Stimulated activated CD4-positive, alpha-beta T cell treated with anti-CD3 and anti-CD28 coated beads, Interleukin-15, amount 100 ng/mL, for 48 hours (primary cell): Measurements from ENCODE around the gene AHI1.

Experiments used
- DNase-seq, 2 donors: peaks; one replicate each; pipeline ENCODE4 v3.0.0-alpha.2; 2020; ENCODE audit warnings: low read depth in 2 of 2

The AHI1 gene

DNA sequence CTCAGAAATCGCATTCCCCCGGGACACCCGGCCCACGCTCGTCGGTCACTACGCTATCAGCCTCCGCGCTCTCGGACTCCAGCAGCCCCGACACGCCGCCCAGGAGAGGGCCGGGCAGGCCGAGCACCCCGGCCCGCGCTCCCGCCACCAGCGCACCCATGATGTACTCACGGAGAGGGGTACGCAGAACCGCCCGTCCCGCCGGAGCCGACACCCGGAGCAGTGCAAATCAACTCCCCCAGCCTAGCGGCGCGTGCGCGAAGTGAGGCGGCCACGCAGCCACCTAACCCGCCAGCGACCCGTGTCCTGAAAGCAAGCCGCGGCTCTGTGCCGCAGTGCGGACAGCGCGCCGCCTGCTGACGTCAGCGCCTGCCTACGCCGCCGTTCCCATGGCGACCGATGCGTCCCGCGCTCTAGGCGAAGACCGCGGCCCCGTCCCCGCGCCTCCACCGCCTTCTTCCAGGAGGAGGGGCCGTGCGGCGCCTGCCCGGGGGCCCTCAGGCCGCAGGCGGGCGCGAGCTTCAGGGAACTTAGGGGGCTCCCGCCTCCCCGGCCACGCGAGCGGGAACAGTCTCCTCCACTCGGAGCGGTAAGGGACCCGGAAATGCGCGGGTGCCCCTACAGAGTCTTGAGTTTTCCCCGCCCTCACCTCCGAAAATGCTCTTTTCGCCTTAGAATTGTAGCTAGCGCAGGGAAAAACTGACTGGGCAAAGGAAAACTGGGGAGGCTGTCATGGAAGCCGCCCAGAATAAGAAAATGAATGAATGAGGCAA, at the start of gene AHI1:
AHI1 (minus strand) TSS at position 329 of the 773 bp plus-strand sequence. CDS start 5,503 bp downstream, outside the sequence.
- DNase-seq: peak; percentile 84 to 89

DNA sequence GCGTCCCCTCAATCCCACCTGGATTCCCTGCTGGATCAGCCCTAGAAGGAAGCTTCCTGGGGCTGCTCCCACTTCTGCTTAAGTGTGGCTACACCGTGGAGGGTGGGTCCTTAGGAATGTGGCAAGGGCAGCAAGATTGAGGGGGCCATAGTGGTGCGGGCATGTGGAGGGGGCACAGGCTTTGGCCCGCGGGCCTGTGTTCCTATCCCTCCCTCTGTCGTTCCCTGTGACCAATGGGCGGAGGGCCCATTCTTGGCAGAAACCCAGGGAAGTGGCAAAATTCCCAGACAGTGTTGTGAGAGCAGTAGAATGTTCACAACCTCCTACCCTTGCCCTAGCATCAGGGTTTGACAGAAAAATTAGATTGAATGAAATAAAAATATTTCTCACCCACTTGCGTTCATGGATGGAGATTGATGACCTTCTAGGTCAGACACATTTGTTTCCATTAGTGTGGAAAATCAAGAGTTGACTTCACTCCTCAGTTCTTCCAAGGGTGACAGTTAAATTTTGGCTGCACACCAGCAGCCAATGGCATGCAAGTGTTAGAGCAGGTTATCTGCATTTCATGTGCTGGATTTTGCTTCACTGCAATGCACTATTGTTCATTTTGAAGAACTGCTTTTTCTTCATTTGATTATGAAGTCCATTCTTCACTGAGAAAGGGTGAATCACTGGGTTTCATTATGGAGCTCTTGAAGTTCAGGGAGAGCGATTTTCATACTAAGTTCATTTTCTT, 49.3 kb upstream of the AHI1 start:
- DNase-seq: no peak

DNA sequence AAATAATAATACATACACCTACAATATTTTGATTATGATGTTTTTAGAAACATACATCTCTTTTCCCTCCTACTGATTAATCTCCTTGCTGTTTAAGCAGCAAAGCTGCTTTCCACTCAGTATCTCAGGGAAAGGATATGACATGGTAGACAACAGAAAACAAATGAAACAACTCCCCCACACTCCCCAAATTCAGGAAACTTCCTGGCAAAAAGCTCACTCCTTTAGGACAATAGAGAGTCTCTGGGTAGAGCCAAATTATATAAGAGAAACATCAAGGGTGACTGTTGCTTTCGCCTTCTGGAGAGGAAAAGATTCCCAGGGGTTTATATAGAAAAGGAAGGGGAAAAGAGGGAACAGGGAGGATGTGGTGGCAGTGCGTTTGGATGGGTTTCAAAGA, 48.7 kb upstream of the AHI1 start:
- DNase-seq: no peak

DNA sequence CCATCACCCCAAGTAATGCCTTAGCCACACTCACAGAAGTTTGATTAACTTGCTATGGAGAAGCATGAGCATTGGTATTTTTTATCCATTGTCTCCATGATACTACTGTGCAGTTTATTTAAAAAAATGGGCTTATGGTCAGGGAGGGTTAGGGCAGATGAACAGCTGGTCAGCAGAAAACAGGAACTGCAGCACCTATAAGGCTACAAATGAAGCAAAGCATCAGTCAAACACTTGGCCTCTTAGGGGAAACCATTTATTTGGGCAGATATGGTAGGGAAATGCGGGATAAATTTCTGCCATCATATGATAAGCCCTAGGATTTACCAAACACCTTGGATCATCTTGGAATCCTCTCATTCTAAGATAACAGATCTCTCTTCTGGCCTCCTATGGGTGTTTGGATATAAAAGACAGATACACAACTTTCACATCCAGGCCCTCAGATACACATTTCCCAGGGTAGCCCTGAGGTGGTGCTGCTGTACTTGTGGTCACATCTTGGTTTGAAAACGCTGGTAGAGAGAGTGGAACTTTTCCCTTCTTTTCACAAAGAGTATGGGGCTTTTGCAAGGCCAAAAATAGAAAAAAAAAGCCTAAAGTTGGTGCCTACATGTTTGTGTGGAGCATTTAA, 42.8 kb upstream of the AHI1 start:
- DNase-seq: no peak

DNA sequence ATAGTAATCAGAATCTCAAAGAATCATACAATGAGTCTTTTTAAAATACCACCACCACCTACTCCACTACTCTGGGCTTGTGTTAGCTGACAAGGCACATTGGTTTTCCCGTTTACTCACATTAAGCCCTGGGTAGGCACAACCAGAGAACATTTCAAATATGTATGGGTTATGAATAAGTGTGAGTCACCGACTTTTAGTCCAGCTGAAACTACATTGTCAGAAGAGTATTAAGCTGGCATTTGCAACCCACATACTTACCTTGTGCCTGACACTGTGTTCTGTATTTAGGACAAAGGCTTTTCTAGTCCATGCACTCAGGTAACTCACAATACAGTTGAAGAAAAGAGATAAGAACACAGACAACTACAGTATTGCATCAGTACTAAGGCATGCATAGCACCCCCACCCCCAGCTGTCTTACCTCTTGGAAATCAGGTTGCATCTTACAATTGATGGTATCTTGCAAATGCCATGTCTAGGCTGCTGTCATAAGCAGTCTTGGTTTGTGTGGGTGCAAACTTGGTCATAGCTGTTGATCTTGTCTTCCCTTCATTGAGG, 40.3 kb upstream of the AHI1 start:
- peak; percentile 34 to 55 for DNase-seq

DNA sequence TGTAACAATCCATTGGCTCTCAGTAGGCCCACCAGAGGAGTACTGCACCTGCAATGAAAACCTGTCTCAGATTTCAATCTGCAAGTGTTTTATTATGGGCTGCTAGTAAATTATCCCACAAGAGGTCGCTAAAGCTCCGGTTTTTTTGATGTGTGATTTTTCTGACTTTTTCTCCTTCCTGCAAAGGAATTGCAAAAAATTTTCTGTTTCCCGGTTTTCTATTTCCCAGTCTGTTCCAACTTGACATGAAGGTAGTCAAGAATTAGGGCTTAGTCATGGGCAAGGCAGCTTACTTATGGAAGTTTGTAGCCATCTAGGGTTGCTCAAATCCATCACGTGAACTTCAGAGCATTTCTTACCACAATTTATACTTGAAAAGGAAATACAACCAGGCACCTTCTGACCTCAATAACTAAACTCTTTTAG, 38.5 kb upstream of the AHI1 start:
- DNase-seq: no peak

DNA sequence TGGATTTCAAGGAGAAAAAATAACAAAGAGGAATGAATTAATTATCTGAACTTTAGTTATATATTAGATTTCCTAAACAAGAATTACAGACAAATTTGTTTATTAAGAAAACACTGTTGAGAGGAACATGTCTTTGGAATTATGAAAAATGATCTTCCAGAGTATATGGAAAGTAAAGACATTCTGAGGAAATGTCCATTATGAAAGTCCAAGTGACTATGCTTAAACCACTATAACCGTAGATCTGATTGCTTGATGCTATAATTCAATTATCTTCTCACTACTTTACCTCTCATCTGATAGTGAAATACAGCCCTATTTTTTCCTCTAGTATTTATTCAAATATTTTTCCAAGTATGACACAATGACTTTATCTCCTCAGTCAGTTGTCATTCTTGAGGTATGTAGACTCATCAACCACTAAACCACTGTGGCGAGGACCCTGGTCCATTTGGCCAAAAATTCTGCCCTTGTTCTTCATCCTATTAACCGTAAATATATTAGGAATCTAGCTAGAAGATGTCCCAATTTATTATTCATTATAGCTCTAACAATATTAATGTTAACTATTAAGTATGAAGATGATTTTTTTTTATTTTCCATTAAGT, 37.3 kb upstream of the AHI1 start:
- DNase-seq: no peak

DNA sequence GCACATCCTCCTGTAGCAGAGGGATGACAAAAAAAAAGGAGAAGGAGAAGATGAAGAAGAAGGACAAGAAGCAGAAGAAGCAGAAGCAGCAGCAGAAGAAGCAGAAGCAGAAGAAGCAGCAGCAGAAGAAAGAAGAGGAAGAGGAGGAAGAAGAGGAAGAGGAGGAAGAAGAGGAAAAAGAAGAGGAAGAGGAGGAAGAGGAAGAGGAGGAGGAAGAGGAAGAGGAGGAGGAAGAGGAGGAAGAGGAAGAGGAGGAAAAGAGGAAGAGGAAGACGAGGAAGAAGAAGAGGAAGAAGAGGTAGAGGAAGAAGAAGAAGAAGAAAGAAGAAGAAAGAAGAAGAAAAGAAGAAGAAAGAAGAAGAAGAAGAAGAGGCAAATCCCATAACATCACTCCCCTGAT, 35.0 kb upstream of the AHI1 start:
- no peak for DNase-seq

DNA sequence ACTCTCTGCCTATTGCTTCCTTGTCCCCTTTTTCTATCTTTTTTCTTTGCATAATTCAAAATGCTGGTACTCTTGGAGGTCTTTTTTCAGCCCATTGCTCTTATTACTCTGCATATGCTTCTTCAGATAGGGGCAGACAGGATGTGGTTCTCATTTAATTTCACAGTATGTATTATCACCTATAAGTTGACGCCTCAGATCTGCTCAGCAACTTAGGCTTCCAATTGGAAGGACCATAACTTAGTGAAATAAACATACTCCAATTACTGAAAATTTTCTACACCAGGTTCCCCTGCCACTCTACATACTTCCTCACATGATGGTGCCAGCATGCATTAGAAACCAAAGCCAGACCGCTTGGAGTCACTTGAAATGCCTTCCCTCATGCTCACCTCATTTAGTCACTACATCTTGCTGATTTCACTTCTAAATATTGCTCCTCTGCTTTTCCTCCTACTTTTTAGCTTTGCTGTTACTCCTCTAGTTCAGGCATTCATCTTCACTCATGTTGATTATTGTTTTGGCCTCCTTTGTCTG, 34.5 kb upstream of the AHI1 start:
- DNase-seq: no peak

DNA sequence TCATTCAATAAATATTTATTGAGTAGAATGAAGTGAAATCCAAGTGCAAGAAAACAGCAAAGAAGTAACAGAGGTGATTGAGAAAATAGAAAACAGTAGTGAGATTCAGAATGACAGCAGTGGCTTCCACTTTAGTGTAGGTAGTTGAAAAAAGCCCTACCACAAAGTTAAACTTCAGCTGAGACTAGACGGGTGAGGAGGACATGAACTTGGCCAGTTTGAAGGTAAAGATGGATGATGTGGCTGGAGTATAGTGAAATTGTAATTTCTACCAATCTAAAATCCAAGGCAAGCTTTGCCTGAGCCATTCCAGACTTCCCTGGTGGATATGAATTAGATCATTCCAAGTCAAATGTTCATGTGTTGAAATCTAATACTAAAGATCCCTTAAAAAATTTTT, 32.6 kb upstream of the AHI1 start:
- DNase-seq: no peak

DNA sequence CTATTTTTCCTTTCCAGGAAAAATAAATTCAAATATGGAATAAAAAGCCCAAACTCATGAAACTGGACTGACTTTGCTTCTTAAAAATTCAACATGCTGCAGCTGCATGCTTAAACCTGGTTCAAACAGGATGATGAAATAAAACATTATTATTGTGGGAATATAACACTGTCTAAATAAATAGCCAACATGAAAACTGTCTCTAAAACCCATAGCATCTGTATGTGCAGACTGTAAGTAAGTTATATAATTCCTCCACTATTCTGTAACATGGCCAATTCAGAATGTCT, 30.4 kb upstream of the AHI1 start:
- DNase-seq: no peak

DNA sequence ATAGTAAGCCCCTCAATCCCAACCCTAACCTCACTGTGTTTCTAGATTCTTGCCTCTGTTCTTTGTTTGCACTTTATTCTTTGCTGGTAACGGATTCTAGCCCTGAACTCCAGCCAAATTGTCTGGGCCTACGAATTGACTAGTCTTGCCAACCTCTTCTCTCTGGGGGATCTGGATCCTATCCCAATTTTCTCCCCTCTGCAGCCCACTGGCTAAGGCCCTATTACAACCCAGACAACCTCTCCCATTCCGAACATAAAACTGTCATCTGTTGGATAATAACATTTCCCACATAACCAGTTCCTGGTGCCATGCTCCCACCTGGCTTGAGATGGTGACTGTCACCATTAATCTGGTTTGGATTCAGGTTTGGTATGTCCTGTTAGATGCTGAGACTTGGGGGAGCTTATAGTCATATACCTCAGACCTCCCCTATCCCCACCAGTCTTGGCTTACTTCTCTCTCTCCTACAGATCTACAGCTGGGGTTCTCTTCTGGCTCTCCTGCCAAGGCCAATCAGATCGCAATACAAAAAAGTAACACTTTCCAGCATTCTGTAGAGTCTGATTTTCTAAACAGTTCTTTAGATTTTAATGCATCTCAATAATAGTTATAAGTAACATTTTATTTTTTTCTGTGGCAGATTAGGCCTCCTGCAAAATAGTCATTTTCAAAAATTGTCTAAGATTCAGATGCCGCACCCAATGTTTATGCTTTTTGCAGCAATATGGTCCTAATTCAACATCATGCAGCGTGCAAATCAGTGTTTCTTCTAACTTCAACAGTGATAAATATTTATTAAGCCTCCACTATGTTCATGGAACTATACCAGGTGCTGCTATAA, 29.8 kb upstream of the AHI1 start:
- no peak for DNase-seq

DNA sequence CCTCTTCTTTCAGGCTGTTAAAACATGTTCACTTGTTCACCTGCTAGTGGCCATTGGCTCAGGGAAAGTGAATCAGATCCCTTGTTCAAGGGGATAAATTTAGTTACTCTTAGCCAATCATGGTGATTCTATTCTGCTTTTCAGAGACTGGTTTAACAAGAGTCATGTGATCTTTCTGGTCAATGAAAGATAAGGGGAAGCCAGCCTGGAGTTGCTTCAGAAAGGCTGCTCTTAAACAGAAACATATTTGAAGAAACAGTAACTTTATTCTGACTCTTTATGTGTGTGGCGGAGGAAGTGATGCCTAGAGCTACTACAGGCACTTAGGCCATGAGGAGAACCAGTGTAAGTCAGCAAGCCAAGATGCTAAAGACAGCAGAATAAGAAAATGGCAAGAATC, 28.1 kb upstream of the AHI1 start:
- no peak for DNase-seq

DNA sequence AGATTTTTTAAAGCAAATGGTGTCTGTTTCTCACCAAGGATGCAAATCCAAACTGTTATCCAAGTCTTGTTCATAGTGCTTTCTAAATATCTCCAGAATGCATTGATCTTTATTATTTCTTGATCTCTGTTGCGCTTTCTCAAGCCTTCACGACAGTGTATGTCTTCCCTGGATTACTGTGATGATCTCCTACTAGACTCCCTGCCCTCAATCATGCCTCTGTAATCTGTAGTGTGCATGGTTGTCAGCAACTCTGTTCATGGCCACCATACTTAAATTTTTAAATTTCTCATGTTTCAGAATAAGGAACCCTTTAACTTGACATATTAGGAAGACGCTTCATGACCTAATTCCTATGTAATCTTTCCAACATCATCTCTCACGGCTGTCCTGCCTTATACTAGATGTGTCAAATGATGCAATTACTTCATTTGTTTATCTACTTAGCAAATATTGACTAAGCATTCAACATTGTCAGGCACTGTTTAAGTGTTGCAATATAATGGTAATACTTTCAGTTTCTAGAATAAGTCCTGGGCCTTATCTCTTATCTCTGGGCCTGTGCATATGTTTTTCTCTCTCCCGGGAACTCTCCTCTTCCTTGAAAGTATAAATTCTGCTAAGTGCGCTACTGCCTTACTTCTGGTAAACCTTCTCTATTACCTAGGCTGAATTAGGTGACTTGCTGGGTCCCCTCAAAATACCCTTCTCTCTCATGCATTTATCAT, 25.6 kb upstream of the AHI1 start:
- no peak for DNase-seq

DNA sequence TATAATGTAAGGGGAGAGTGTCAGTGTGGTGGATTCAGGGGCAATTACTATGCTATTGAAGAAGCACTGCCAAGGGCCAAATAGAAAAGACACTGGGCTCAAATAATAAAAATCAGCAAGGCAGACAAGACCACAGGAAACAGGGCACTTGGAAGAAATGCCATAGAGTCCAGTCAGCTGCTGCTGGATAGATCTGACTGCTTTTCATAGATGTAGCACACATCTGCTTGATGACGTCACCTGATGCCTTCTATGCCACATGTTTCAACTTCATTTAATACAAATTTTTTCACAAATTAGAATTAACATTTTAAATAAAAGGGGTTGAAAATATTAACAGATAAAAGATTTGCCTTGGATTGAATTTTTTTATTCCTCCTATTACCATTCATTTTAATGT, 23.9 kb upstream of the AHI1 start:
- DNase-seq: no peak

DNA sequence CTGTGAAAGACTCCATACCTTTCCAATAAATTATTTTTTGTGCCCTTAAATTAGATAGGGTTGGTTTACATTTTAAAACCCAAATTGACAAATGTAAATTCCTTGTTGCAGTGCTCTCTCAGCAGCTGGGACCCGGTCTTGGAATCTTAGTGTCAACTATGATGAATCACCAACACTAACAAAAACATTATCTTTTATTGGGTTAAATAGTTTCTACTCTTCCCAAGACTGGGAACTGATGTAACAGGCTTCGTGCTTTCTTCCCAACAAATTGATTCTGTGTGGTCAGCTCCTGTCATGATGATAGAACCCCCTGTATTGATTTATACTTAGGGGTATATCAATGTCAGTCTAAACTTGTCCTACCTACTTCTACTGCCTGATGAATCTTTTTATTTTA, 23.2 kb upstream of the AHI1 start:
- no peak for DNase-seq

DNA sequence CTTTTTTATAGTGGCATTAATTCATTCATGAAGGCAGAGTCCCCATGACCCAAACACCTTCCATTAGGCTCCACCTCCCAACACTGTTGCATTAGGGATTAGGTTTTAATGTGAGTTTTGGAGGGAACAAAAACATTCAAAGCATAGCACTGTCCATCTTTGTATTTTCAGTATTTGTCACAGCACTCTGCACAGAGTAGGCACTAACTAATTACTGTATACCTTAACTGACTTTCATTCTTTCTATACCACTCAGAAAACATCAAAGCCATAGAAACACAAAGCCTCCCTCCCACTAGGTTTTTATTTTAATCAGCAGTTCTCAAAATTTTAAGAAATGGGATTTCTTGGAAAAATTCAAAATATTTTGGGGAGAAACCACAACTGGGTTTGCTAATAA, 21.8 kb upstream of the AHI1 start:
- no peak for DNase-seq

DNA sequence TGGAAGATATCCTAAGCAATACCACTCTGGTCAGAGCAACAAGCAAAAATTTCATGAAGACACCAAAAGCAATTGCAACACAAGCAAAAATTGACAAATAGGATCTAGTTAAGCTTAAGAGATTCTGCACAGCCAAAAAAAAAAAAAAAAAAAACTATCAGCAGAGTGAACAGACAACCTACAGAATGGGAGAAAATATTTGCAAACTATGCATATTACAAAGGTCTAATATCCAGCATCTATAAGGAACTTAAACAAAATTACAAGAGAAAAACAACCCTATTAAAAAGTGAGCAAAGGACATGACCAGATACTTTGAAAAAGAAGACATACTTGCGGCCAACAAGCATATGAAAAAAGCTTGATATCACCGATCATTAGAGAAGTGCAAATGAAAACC, 20.0 kb upstream of the AHI1 start:
- DNase-seq: no peak

DNA sequence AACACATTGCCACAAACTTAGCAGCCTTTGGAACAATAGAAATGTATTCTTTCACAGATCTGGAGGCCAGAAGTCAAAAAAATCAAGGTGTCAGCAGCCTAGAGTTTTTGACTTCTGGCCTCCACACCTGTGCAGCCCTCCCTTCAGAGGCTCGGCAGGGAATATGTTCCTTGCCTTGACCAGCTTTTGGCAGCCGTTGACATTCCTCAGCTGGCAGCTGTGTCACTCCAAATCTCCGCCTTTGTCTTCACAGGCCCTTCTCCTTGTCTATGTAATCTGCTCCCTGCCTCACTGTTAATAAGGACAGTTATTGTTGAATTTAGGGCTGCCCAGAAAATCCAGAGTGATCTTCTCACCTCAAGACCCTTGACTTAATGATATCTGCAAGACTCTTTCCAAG, 17.2 kb upstream of the AHI1 start:
- no peak for DNase-seq

DNA sequence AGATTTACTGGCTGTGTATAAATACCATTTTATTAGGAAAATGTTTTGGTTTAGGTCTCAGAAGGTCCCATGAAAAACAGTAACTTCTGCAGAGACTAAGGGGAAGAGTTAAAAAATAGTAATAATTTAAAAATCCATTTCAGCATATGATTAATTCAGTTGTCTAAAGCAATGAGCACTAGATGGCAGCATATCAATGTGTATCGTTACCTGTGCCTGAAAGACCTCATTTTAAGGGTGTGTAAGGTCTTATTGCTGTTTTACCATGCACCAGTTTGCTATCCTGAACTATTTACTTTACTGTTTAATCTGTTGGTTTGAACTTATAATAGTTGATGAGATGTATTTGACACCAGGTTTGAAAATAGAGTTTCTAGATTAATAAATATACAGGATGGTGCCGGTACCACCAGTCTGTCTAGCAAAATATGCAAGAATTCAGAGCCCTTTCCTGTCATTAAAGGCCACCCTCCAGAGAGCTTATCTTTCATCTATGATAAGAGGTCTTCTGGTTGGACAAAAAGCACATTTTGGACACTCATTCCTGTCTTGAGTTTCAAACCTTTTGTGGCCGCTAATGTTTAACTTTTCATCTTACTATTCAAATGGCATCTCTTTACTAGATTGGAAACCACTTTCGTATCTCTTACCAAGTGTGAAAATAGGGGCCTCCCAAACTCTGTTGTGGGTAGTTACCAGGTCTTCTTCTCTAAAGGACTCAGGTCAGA, 8.9 kb upstream of the AHI1 start:
- DNase-seq: no peak
